RWPE2 (cell line): Measurements from ENCODE around the gene PTPN20.

ENCODE experiments used
- ATAC-seq: fragments of 200-7000 bp; cut with Tn5 transposase; 3 replicates; pipeline ENCODE4 v1.9.1; 2021; ENCODE audit warnings: low read depth
- DNase-seq: peaks from one replicate; pipeline ENCODE4 v3.0.0-alpha.2; 2020; ENCODE audit warnings: low spot score
- H3K27ac ChIP-seq: fragments of 450-650 bp; 2 replicates; pipeline ENCODE4 v1.5.1; 2017; ENCODE audit warnings: mild to moderate bottlenecking; ENCODE audit not compliant: poor library complexity, severe bottlenecking
- H3K27me3 ChIP-seq: fragments of 250-450 bp; sonication (Bioruptor Pico); 2 replicates; pipeline ENCODE4 v1.5.1; 2021; ENCODE audit warnings: mild to moderate bottlenecking, moderate library complexity; ENCODE audit not compliant: insufficient read depth, poor library complexity, severe bottlenecking
- H3K36me3 ChIP-seq: fragments of 250-450 bp; sonication (Bioruptor Pico); 2 replicates; pipeline ENCODE4 v1.5.1; 2020; ENCODE audit warnings: low read depth, mild to moderate bottlenecking, moderate library complexity
- H3K4me1 ChIP-seq: fragments of 250-450 bp; sonication (Bioruptor Pico); 2 replicates; pipeline ENCODE4 v1.5.1; 2021; ENCODE audit warnings: mild to moderate bottlenecking, moderate library complexity; ENCODE audit not compliant: insufficient read depth, poor library complexity, severe bottlenecking
- H3K4me3 ChIP-seq: fragments of 250-450 bp; sonication (Bioruptor Pico); 2 replicates; pipeline ENCODE4 v1.5.1; 2021; ENCODE audit warnings: mild to moderate bottlenecking, moderate library complexity; ENCODE audit not compliant: severe bottlenecking
- H3K9me3 ChIP-seq: fragments of 250-450 bp; sonication (Bioruptor Pico); 2 replicates; pipeline ENCODE4 v1.5.1; 2021; ENCODE audit warnings: mild to moderate bottlenecking, moderate library complexity; ENCODE audit not compliant: severe bottlenecking
- CTCF ChIP-seq: fragments of 450-650 bp; IDR thresholded peaks from one replicate; pipeline ENCODE4 v1.5.1; 2017; ENCODE audit warnings: mild to moderate bottlenecking, moderate library complexity; ENCODE audit not compliant: poor library complexity, severe bottlenecking

The PTPN20 gene

GRCh38 chr10:47049056-47049851 is 138.0 kb downstream of the PTPN20 start:
- Histone ChIP-seq H3K4me3 (no peak overlapping the region), H3K9me3 (no peaks in the 10 kb centered on the region), H3K27ac (no peak overlapping the region), H3K27me3 (no peaks in the 10 kb centered on the region), H3K4me1 (no peaks in the 10 kb centered on the region), H3K36me3 (no peaks in the 10 kb centered on the region)
- ATAC-seq (no peak), DNase-seq (no peak)
- no peak for TF ChIP-seq CTCF

- H3K9me3 ChIP-seq: no peaks in the 10 kb centered on the region
Measured at GRCh38 chr10:47049906-47050305, 138.7 kb downstream of the PTPN20 start.

GRCh38 chr10:47050618-47051455 is 139.6 kb downstream of the PTPN20 start:
- Histone ChIP-seq H3K4me3 (no peak overlapping the region), H3K9me3 (no peaks in the 10 kb centered on the region), H3K27me3 (no peaks in the 10 kb centered on the region), H3K4me1 (no peaks in the 10 kb centered on the region), H3K27ac (no peak overlapping the region), H3K36me3 (no peaks in the 10 kb centered on the region)
- no peak for TF ChIP-seq CTCF
- DNase-seq: no peak
- ATAC-seq: no peak

More at GRCh38 chr10:47049906-47050305, 138.7 kb downstream of the PTPN20 start:
- Histone ChIP-seq H3K4me3 (no peak overlapping the region), H3K4me1 (no peaks in the 10 kb centered on the region), H3K27ac (no peak overlapping the region), H3K27me3 (no peaks in the 10 kb centered on the region), H3K36me3 (no peaks in the 10 kb centered on the region)
- DNase-seq (no peak), ATAC-seq (no peak)
- no peak for TF ChIP-seq CTCF

GRCh38 chr10:47051741-47052238 is 140.6 kb downstream of the PTPN20 start:
- ATAC-seq (no peak), DNase-seq (no peak)
- TF ChIP-seq CTCF: no peak
- H3K4me3 ChIP-seq: no peak overlapping the region
- no peaks in the 10 kb centered on the region for H3K36me3 ChIP-seq
- H3K9me3 ChIP-seq: no peaks in the 10 kb centered on the region
- H3K4me1 ChIP-seq: no peaks in the 10 kb centered on the region
- H3K27ac ChIP-seq: no peak overlapping the region
- no peaks in the 10 kb centered on the region for H3K27me3 ChIP-seq
